AG10803 (cell line): ENCODE data around the gene AIFM2.
"Not testable (repeated sequence)": the region's sequence is repeated elsewhere in the genome, so short reads cannot be mapped to it uniquely, and the experiment has no call there.

Experiments used
- DNase-seq: peaks from one replicate; pipeline ENCODE4 v3.0.0; 2010; ENCODE audit warnings: low read depth
- H3K4me3 ChIP-seq: 2 replicates; pipeline ENCODE4 v1.5.1; 2011; ENCODE audit warnings: mild to moderate bottlenecking, low read length, control low read depth
- CTCF ChIP-seq: conservative IDR thresholded peaks from 2 replicates; pipeline ENCODE4 v1.5.1; 2011; ENCODE audit warnings: mild to moderate bottlenecking, low read length, control low read depth, inconsistent platforms

Gene AIFM2

GRCh38 chr10:70130878-70131559 is 1.6 kb downstream of the AIFM2 start:
- no peak for TF ChIP-seq CTCF
- peak overlapping the region; percentile 79 for H3K4me3 ChIP-seq
- DNase-seq: peak; percentile 94

DNA sequence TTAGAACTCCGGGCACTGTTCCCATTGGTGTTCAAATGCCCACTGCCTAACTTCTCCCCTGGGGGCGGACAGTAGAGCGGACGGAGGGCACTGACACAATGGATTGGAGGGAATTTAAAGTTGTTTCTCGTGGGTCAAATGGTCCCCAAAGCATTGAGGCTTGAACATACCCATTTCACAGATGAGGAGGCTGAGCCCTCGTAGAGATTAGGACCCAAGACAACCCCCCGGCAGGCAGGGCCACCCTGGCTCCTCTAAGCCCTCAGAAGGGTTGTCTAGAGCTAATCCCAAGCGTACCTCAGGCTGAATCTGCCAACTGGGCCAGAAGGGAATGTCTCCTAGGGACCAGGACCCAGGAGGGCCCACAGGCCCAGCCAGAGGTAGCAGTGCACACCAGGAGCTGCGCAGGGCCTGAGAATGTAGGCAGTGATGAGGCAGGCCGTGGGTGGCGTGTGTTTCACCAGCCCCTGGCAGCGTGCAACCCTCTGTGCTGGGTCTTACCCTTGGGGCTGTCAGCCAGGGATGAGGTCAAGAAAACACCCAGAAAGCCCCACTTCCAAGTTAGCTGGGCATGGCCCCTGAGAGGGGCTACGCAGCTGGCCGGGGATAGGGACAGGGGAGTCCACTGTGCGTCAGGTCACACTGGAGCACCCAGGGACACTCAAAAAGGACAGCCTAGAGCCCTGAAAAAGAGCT is 5.8 kb downstream of the AIFM2 start:
- H3K4me3 ChIP-seq: no peak overlapping the region
- no peak for TF ChIP-seq CTCF
- DNase-seq: no peak

DNA sequence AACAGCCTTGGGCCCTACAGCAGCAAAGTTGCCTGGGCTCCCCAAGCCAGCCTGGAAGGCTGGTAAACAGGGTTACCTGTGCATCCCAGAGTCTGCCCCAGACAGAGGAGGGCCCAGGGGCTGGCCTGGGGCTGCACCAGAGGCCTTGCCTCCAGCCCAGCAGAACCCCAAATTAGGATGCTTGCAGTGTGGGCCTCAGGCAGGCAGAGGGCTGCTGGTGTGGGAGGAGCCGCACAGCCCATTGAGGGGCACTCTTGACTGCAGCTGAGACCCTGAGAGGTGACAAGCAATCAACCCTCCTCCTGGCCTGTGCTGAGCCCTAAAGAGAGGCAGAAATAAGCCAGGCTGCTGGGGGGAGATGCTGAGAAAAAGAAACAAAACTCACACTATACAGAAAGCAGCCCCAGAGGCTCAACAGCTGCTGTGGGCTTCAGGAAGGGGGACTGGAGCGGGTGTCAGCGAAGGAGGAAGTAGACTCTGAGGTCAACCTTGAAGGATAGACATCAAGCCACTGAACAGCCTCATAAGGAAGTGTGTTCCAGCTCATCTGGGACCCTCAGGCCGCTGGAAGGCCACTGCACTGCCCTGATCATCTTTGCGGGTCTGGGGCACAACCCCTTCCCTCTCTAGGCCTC is 6.6 kb downstream of the AIFM2 start:
- no peak for TF ChIP-seq CTCF
- no peak for DNase-seq
- no peak overlapping the region for H3K4me3 ChIP-seq

DNA sequence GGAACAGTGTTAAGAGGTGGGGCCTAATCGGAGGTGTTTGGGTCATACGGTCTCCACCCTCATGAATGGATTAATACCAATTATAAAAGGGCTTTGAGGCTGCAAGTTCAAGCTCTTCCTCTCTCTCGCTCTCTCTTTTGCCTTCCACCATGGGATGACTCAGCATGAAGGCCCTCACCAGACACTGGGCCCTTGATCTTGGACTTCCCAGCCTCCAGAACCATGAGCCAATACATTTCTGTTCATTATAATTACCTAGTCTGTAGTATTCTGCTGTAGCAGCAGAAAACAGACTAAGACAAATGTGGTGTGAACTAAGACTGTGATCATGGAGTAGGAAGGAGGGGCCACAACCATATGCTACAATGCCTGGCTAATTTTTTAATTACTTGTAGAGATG is 7.7 kb downstream of the AIFM2 start:
- no peak overlapping the region for H3K4me3 ChIP-seq
- no peak for DNase-seq
- no peak for TF ChIP-seq CTCF

GRCh38 chr10:70124415-70124814 is 8.2 kb downstream of the AIFM2 start:
- no peak for TF ChIP-seq CTCF
- no peak overlapping the region for H3K4me3 ChIP-seq
- DNase-seq: no peak

DNA sequence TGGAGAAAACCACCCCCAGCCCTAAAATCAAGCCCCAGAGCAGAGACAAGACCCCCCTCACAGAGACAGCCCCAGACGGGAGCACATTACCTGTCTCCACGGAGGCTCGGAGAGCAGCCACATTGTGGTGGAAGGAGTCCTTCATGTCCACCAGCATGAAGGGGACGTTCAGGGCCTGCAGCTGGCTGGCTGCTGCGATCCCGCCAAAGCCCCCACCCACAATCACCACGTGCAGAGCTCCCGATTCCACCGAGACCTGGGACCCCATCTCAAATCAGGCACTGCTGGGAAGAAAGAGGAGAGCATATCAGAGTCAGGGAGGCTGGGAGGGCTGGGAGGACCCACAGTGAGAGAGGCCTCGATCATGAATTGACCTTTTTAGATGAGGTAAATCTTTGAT is 8.8 kb downstream of the AIFM2 start:
- H3K4me3 ChIP-seq: no peak overlapping the region
- DNase-seq: no peak
- no peak for TF ChIP-seq CTCF

DNA sequence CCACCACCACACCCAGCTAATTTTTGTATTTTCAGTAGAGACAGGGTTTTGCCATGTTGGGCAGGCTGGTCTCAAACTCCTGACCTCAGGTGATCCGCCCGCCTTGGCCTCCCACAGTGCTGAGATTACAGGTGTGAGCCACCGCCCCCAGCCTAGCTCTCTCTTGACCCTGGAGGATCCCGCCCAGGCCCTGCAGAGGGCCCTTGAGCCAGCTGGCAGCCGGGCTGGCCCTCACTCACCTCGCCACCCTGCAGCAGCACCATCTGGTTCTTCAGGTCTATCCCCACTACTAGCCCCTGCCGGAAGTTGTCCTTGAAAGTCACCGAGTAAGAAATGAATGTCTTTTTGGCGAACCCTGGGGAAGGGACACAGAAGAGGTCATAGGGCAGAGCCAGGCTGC is 9.5 kb downstream of the AIFM2 start:
- H3K4me3 ChIP-seq, DNase-seq: not testable (repeated sequence)
